ENCODE data around the gene PCYOX1L.

Gene PCYOX1L

GRCh38 chr5:149413477-149414210, 55.8 kb downstream of the PCYOX1L start:
- in situ Hi-C loops (cut with MboI; ENCODE audit: low pct_unique_long_range_greater_than_20kb, low sequenced_read_pairs) = no loop called here

GRCh38 chr5:149414405-149415065, 56.7 kb downstream of the PCYOX1L start:
- no peak for DNase-seq
- in situ Hi-C loops (cut with MboI; ENCODE audit: low pct_unique_long_range_greater_than_20kb, low sequenced_read_pairs) = no loop called here

More at GRCh38 chr5:149413477-149414210, 55.8 kb downstream of the PCYOX1L start:
- DNase-seq = no peak

- DNase-seq = no peak
- in situ Hi-C loops (cut with MboI; ENCODE audit: low pct_unique_long_range_greater_than_20kb, low sequenced_read_pairs) = no loop called here
Observed at GRCh38 chr5:149415066-149415967, 57.5 kb downstream of the PCYOX1L start.

- DNase-seq = peak; percentile 9
- in situ Hi-C loops (cut with MboI; ENCODE audit: low pct_unique_long_range_greater_than_20kb, low sequenced_read_pairs) = no loop called here
Observed at GRCh38 chr5:149416987-149417710, 59.3 kb downstream of the PCYOX1L start.

- in situ Hi-C loops (cut with MboI; ENCODE audit: low pct_unique_long_range_greater_than_20kb, low sequenced_read_pairs) = no loop called here
- DNase-seq = no peak
Observed at GRCh38 chr5:149417711-149418368, 60.0 kb downstream of the PCYOX1L start.

GRCh38 chr5:149418910-149419531, 61.2 kb downstream of the PCYOX1L start:
- no peak for DNase-seq
- in situ Hi-C loops (cut with MboI; ENCODE audit: low pct_unique_long_range_greater_than_20kb, low sequenced_read_pairs) = no loop called here

Measured in KBM-7 (cell line).